Ovary (tissue), 9 donors: ENCODE data around the gene DEFB119. TPM values are rescaled to one million over a fixed set of nuclear protein-coding genes. Genes with fewer than 3 reads are reported as not detected.
"Not testable (repeated sequence)": the region's sequence is repeated elsewhere in the genome, so short reads cannot be mapped to it uniquely, and the experiment has no call there.

Source experiments
- DNase-seq, 5 donors: peaks; one replicate each; pipeline ENCODE4 v3.0.0-alpha.2; 2019 to 2020
- H3K27ac ChIP-seq, 2 donors: fragments of 200-600 bp; one replicate each; pipeline versions ENCODE4 v1.5.1 to v1.8.0; 2019 to 2022
- H3K27me3 ChIP-seq: fragments of 200-600 bp; one replicate; pipeline ENCODE4 v1.8.0; 2022
- H3K36me3 ChIP-seq: fragments of 200-600 bp; sonication (generic); one replicate; pipeline ENCODE4 v1.5.1; 2019
- H3K4me1 ChIP-seq: one replicate; pipeline ENCODE4 v1.8.1; 2013; ENCODE audit warnings: mild to moderate bottlenecking, moderate library complexity; ENCODE audit not compliant: insufficient read depth
- H3K4me3 ChIP-seq: fragments of 200-600 bp; sonication (generic); one replicate; pipeline ENCODE4 v1.5.1; 2017
- H3K9me3 ChIP-seq, 2 donors: fragments of 200-600 bp in 1 of 2; sonication (generic) in 1 of 2; one replicate each; pipeline versions ENCODE4 v1.5.1 to v1.8.1; 2013 to 2019; ENCODE audit warnings: mild to moderate bottlenecking in 1 of 2, moderate library complexity in 1 of 2
- EP300 ChIP-seq: sonication (generic); formaldehyde crosslinking; IDR thresholded peaks from one replicate; pipeline ENCODE4 v1.6.1; 2017; ENCODE audit warnings: antibody characterized with exemption
- POLR2A ChIP-seq: fragments of 450-650 bp; IDR thresholded peaks from one replicate; pipeline ENCODE4 v1.6.1; 2017; ENCODE audit warnings: antibody characterized with exemption, mild to moderate bottlenecking, moderate library complexity
- WGBS, 3 donors: extraction: QIAGEN DNeasy Blood & Tissue Kit in 1 of 3; methylation state at CpG; one replicate each; pipeline versions ENCODE4 v1.1.5 to v1.1.7; 2013 to 2017; 5-methylcytosine and 5-hydroxymethylcytosine counted together
- intact Hi-C, 4 donors: fragments of 100-400 bp; cut with DNase I; formaldehyde crosslinking; loops; one replicate each; pipeline versions ENCODE4 v1.11.0 to v1.15.1; 2022 to 2023
- polyA plus RNA-seq, 2 donors: library from polyadenylated mRNA; stranded (reverse); fragments of 200-250 nt in 1 of 2; fragments of 350-450 nt in 1 of 2; fragmentation: Illumina TruSeq in 1 of 2; extraction: RNeasy Lipid Tissue Mini Kit (QIAGEN cat#74804) in 1 of 2; gene quantifications; one replicate each; pipeline ENCODE4 v1.2.3, GENCODE V29; 2013 to 2014
- total RNA-seq, 7 donors: library from RNA; depleted of rRNA in 2 of 7; stranded (reverse); fragments of >200 nt in 2 of 7; fragmentation: NEBNext Ultra II Directional in 3 of 7; extraction: Animal tissue kit (Norgen Biotek cat#: 25700) in 3 of 7; gene quantifications; one replicate each; pipeline versions ENCODE4 v1.1.0 to v1.2.4, GENCODE V29; 2016 to 2023
- TF ChIP-seq, protein P1 (sequence below), 3 donors: fragments of 450-650 bp in 2 of 3; fragments of 200-600 bp in 1 of 3; IDR thresholded peaks; one replicate each; pipeline versions ENCODE4 v1.5.1 to v1.8.0; 2016 to 2022; ENCODE audit warnings: antibody characterized with exemption in 3 of 3, mild to moderate bottlenecking in 1 of 3
- donor health status: DM: no; HTN: no; CAD: no; lungs with moderate emphysema.
- donor health status: DM: no; HTN: no; CAD: no.
- donor health status: Bipolar disorder and iron deficiency.
- donor health status: DM: yes; HTN: yes; CAD: no.
- donor health status: DM: no; HTN: no; CAD: no.
- donor health status: DM: yes; HTN: yes; CAD: no.

Gene DEFB119
- total and polyA plus RNA-seq, 9 donors = not detected

DNA sequence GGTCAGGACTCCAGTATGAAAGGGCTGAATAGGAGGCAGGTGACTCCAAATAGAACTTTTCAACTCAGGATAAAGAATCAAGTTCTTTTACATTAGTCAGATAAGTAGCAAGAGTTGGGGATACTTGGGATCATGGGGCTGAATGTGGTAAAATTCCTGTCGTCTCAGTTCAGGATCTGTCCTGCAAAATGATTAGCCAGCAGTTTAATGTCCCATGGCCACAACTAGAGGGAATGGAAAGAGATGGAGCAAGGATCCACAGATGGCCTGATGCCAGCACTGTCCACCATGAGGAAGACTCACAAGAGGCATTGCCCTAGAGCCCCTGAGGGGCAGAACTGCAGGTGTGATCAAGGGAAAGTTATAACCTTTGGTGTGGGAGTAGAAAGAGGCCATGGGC is 13.5 kb upstream of the DEFB119 start:
- no peaks in the 10 kb centered on the region for H3K27me3 ChIP-seq
- H3K4me3 ChIP-seq = no peak overlapping the region
- no peak overlapping the region for H3K27ac ChIP-seq
- WGBS, 3 donors = 45 to 59% (median 50%) methylated on average over 1 of the region's 1 CpG
- no peaks in the 10 kb centered on the region for H3K36me3 ChIP-seq
- intact Hi-C loops = no loop called here
- no peaks in the 10 kb centered on the region for H3K4me1 ChIP-seq
- no peaks in the 10 kb centered on the region for H3K9me3 ChIP-seq
- TF ChIP-seq POLR2A (no peak), EP300 (no peak)
- TF ChIP-seq, protein P1, sequence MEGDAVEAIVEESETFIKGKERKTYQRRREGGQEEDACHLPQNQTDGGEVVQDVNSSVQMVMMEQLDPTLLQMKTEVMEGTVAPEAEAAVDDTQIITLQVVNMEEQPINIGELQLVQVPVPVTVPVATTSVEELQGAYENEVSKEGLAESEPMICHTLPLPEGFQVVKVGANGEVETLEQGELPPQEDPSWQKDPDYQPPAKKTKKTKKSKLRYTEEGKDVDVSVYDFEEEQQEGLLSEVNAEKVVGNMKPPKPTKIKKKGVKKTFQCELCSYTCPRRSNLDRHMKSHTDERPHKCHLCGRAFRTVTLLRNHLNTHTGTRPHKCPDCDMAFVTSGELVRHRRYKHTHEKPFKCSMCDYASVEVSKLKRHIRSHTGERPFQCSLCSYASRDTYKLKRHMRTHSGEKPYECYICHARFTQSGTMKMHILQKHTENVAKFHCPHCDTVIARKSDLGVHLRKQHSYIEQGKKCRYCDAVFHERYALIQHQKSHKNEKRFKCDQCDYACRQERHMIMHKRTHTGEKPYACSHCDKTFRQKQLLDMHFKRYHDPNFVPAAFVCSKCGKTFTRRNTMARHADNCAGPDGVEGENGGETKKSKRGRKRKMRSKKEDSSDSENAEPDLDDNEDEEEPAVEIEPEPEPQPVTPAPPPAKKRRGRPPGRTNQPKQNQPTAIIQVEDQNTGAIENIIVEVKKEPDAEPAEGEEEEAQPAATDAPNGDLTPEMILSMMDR (IDR thresholded peaks at IDR 0.05) = no peak
- DNase-seq = no peak

DNA sequence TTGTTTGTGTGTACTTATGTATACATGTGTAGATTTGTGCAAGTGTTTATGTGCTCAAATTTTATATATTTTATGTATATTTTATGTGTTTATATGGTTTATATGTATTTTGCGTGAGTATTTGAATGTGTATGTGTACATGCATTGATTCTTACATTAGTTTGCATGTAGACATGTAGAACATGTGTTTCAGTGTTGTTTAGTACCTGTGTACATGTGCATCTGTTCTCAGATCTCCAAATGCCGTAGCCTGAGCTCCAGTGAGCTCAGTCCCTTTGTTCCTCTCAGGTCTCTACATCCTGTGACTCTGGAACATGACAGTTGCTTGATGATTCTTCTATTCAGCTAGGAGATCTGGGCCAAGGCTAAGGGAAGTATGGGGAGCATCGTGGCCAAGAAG is 4.5 kb upstream of the DEFB119 start:
- 37 to 44% (median 40%) methylated on average over 3 of the region's 3 CpGs for WGBS, 3 donors
- no peak overlapping the region for H3K27ac ChIP-seq
- no peaks in the 10 kb centered on the region for H3K36me3 ChIP-seq
- H3K4me3 ChIP-seq = no peak overlapping the region
- H3K4me1 ChIP-seq = no peaks in the 10 kb centered on the region
- TF ChIP-seq EP300 = no peak
- TF ChIP-seq, protein P1 (IDR thresholded peaks at IDR 0.05) = no peak
- no peak for TF ChIP-seq POLR2A
- intact Hi-C loops = no loop called here
- DNase-seq = no peak
- H3K27me3 ChIP-seq = no peaks in the 10 kb centered on the region
- H3K9me3 ChIP-seq = no peaks in the 10 kb centered on the region

DNA sequence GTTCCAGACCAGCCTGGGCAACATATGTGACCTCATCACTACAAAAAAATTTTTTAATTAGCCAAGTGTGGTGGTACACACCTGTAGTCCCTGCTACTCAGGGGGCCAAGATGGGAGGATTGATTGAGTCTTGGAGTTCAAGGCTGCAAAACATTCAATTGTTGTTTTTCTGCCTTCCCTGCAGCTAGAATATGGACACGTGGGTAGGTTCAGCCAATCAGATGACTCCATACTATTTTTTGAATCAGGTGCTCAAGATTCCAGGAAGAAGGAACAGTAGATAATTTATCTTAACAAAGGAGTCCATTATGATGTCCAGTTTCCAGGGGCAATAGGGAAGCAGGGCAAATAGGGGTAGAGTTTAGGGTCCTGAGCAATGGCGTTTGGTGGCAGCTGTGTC is 2.4 kb upstream of the DEFB119 start:
- no peak for DNase-seq
- TF ChIP-seq, protein P1 (IDR thresholded peaks at IDR 0.05) = no peak
- TF ChIP-seq POLR2A (no peak), EP300 (no peak)
- Histone ChIP-seq H3K4me3 (no peak overlapping the region), H3K27ac (no peak overlapping the region), H3K9me3 (no peaks in the 10 kb centered on the region), H3K4me1 (no peaks in the 10 kb centered on the region), H3K27me3 (no peaks in the 10 kb centered on the region), H3K36me3 (no peaks in the 10 kb centered on the region)
- 54 to 61% (median 55%) methylated on average over 2 of the region's 2 CpGs for WGBS, 3 donors
- intact Hi-C loops = no loop called here

DNA sequence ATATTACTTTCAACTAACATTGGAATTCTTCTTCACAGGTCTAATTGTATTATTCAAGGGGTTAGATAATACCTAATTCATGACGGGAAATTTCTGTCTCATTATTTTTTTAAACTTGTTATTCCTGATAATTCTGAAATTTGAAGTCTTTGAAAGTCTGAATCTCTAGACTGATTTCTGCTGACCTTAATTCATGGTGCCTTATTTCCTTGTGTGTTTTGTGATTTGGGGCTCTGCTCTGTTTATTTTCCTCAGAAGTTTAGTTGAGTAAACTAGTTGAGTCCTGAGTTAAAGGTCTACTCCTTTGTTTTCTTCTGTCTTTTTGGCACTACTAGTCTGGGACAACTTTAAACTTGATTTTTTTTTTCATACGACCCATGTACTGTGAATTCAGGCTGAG is 16.0 kb downstream of the DEFB119 start:
- TF ChIP-seq EP300 = no peak
- TF ChIP-seq, protein P1 (IDR thresholded peaks at IDR 0.05) = no peak
- TF ChIP-seq POLR2A = no peak
- DNase-seq = no peak
- Histone ChIP-seq H3K4me1 (no peaks in the 10 kb centered on the region), H3K4me3 (no peak overlapping the region), H3K36me3 (no peaks in the 10 kb centered on the region), H3K27ac (no peak overlapping the region), H3K27me3 (no peaks in the 10 kb centered on the region), H3K9me3 (no peaks in the 10 kb centered on the region)
- 45 to 73% (median 62%) methylated on average over 2 of the region's 2 CpGs for WGBS, 3 donors
- intact Hi-C loops = no loop called here

DNA sequence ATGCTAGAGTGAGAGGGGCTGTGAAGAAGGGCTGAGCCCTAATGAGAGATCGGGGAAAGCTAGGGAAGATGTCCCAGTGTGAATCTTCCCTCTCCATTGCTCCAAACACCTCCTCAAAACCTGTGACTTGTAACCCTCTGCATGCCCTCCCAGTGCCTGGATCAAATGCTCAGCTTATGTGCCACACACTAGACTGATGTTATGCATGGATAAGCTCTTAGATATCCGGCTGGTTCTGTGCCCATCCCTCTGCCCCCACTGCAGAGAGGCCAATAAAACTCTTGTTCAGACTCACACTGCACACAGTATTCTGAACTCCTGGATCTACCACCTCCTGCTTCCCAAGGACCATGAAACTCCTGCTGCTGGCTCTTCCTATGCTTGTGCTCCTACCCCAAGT is 22.1 kb downstream of the DEFB119 start, which contains the start of gene DEFB118:
Gene DEFB118, plus strand, starts transcription at position 301 of the 400 bp plus-strand sequence. Its CDS starts 50 bp downstream, at position 351.
- intact Hi-C loops = no loop called here
- no peaks in the 10 kb centered on the region for H3K4me1 ChIP-seq
- WGBS, 3 donors = 55 to 80% (median 67%) methylated on average over 2 of the region's 2 CpGs
- H3K36me3 ChIP-seq = no peaks in the 10 kb centered on the region
- no peak within 1 kb of the TSS for H3K4me3 ChIP-seq
- peaks cover 0 to 2% of the 10 kb centered on the region in 2 donors for H3K9me3 ChIP-seq
- no peak for DNase-seq
- TF ChIP-seq EP300 = no peak
- TF ChIP-seq, protein P1 (IDR thresholded peaks at IDR 0.05) = no peak
- TF ChIP-seq POLR2A = no peak
- no peak within 1 kb of the TSS for H3K27ac ChIP-seq
- H3K27me3 ChIP-seq = no peaks in the 10 kb centered on the region

DNA sequence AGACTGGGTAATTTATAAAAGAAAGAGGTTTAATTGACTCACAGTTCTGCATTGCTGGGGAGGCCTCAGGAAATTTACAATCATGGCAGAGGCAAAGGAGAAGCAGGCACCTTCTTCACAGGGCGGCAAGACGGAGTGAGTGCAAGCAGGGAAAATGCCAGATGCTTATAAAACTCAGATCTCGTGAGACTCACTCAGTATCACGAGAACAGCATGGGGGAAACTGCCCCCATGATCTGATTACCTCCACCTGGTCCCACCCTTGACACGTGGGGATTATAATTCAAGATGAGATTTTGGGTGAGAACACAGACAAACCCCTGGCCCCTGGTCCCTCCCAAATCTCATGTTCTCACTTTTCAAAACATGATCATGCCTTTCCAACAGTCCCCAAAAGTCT is 26.1 kb downstream of the DEFB119 start:
- H3K4me1 ChIP-seq, intact Hi-C loops, DNase-seq, H3K9me3 ChIP-seq, H3K27ac ChIP-seq, H3K4me3 ChIP-seq, H3K27me3 ChIP-seq, H3K36me3 ChIP-seq: not testable (repeated sequence)
- WGBS, 3 donors = 61 to 63% (median 63%) methylated on average over 5 of the region's 5 CpGs
